ENCODE results near the gene HNRNPL. TPM values are rescaled to one million over a fixed set of nuclear protein-coding genes. Genes with fewer than 3 reads are reported as not detected.
"Not testable (repeated sequence)": the region's sequence is repeated elsewhere in the genome, so short reads cannot be mapped to it uniquely, and the experiment has no call there.

HNRNPL gene
- total RNA-seq, 2 experiments from 2014 or later = 777 to 829 TPM

- Mint-ChIP-seq H3K4me3 (no peak overlapping the region), H3K9me3 (no peaks in the 10 kb centered on the region), H3K36me3 (ENCODE audit: low read depth) (peaks cover 10% of the 10 kb centered on the region), H3K27me3 (ENCODE audit: low read depth) (no peaks in the 10 kb centered on the region), H3K4me1 (ENCODE audit: low read depth) (peaks cover 29% of the 10 kb centered on the region), H3K27ac (peak overlapping the region; percentile 73)
- no peak for DNase-seq
- intact Hi-C loops (cut with micrococcal nuclease) = no loop called here
- CTCF ChIA-PET = interaction anchor here (2.5 to 5.7 kb wide), 2 partner anchors 8 to 50 kb away, joined by 11 to 54 read pairs; partner anchors contain the start of genes MRPS12 and SARS2
Observed at GRCh38 chr19:38880076-38880881, 30.5 kb upstream of the HNRNPL start.

- Mint-ChIP-seq H3K4me1 (ENCODE audit: low read depth) (peaks cover 29% of the 10 kb centered on the region), H3K9me3 (no peaks in the 10 kb centered on the region), H3K27ac (peak overlapping the region; percentile 99), H3K36me3 (ENCODE audit: low read depth) (peaks cover 13% of the 10 kb centered on the region), H3K4me3 (no peak overlapping the region), H3K27me3 (ENCODE audit: low read depth) (no peaks in the 10 kb centered on the region)
- CTCF ChIA-PET = interaction anchor here (0.7 to 5.7 kb wide), 7 partner anchors 9 to 477 kb away, joined by 3 to 54 read pairs (median 5); partner anchors contain the start of genes ECH1, FAM98C, MRPS12 and SARS2
- intact Hi-C loops (cut with micrococcal nuclease) = no loop called here
- DNase-seq = no peak
Observed at GRCh38 chr19:38879400-38879751, 29.6 kb upstream of the HNRNPL start.

- Mint-ChIP-seq H3K27ac (peak overlapping the region; percentile 99), H3K4me3 (peak overlapping the region; percentile 98), H3K36me3 (ENCODE audit: low read depth) (peaks cover 13% of the 10 kb centered on the region), H3K4me1 (ENCODE audit: low read depth) (peaks cover 29% of the 10 kb centered on the region), H3K9me3 (no peaks in the 10 kb centered on the region), H3K27me3 (ENCODE audit: low read depth) (no peaks in the 10 kb centered on the region)
- CTCF ChIA-PET = interaction anchor here (0.6 to 5.7 kb wide), 12 partner anchors 8 to 476 kb away, joined by 3 to 54 read pairs (median 4); partner anchors contain the start of genes ECH1, FAM98C, MRPS12 and SARS2
- DNase-seq = no peak
- intact Hi-C loops (cut with micrococcal nuclease) = loop anchor here (1.0 kb wide), 2 partner anchors 21 to 52 kb away; partner anchors contain the start of genes MRPS12, NFKBIB, SARS2 and SIRT2
Observed at GRCh38 chr19:38878575-38879399, 29.0 kb upstream of the HNRNPL start.

- intact Hi-C loops (cut with micrococcal nuclease) = loop anchor here (1.0 kb wide), 2 partner anchors 21 to 52 kb away; partner anchors contain the start of genes MRPS12, NFKBIB, SARS2 and SIRT2
- CTCF ChIA-PET = interaction anchor here (0.6 to 5.7 kb wide), 8 partner anchors 8 to 449 kb away, joined by 3 to 54 read pairs (median 4); partner anchors contain the start of genes ECH1, MRPS12 and SARS2
- Mint-ChIP-seq H3K27me3 (ENCODE audit: low read depth) (no peaks in the 10 kb centered on the region), H3K4me3 (peak within 1 kb of the TSS; percentile 98), H3K4me1 (ENCODE audit: low read depth) (peaks cover 29% of the 10 kb centered on the region), H3K27ac (peak within 1 kb of the TSS; percentile 99), H3K9me3 (no peaks in the 10 kb centered on the region), H3K36me3 (ENCODE audit: low read depth) (peaks cover 17% of the 10 kb centered on the region)
- DNase-seq = peak; percentile 88
Observed at GRCh38 chr19:38877781-38878574, 28.2 kb upstream of the HNRNPL start, which contains the start of gene RINL. Gene RINL (minus strand): TSS chr19:38878275. CDS start chr19:38876742, 1,533 bp downstream.

- no peak for DNase-seq
- no peaks in the 10 kb centered on the region for H3K9me3 Mint-ChIP-seq
- CTCF ChIA-PET = interaction anchor here (1.3 to 5.7 kb wide), 2 partner anchors 9 to 13 kb away, joined by 3 to 54 read pairs; no protein-coding TSS in a partner anchor
- peak overlapping the region; percentile 63 for H3K4me3 Mint-ChIP-seq
- H3K27ac Mint-ChIP-seq = peak overlapping the region; percentile 76
- intact Hi-C loops (cut with micrococcal nuclease) = no loop called here
- H3K27me3 Mint-ChIP-seq (ENCODE audit: low read depth) = no peaks in the 10 kb centered on the region
- H3K4me1 Mint-ChIP-seq (ENCODE audit: low read depth) = peaks cover 29% of the 10 kb centered on the region
- peaks cover 31% of the 10 kb centered on the region for H3K36me3 Mint-ChIP-seq (ENCODE audit: low read depth)
Observed at GRCh38 chr19:38875656-38876395, 26.0 kb upstream of the HNRNPL start.

GRCh38 chr19:38873400-38873799 is 23.6 kb upstream of the HNRNPL start:
- Mint-ChIP-seq H3K4me1 (ENCODE audit: low read depth) (peaks cover 38% of the 10 kb centered on the region), H3K27ac (peak overlapping the region; percentile 68), H3K36me3 (ENCODE audit: low read depth) (peaks cover 50% of the 10 kb centered on the region)
- intact Hi-C loops (cut with micrococcal nuclease); H3K4me3 Mint-ChIP-seq; DNase-seq; H3K27me3 Mint-ChIP-seq (ENCODE audit: low read depth); H3K9me3 Mint-ChIP-seq: not testable (repeated sequence)
- CTCF ChIA-PET = interaction anchor here (0.9 to 1.8 kb wide), 2 partner anchors 13 to 15 kb away, joined by 3 to 4 read pairs; no protein-coding TSS in a partner anchor

- intact Hi-C loops (cut with micrococcal nuclease) = loop anchor here (2.0 kb wide), 1 partner anchor 40 kb away; the partner anchor contains the start of gene ECH1
- H3K27ac Mint-ChIP-seq = peak overlapping the region; percentile 78
- peaks cover 48% of the 10 kb centered on the region for H3K36me3 Mint-ChIP-seq (ENCODE audit: low read depth)
- DNase-seq = no peak
- CTCF ChIA-PET = interaction anchor here (1.1 to 2.0 kb wide), 5 partner anchors 8 to 101 kb away, joined by 3 to 7 read pairs (median 4); partner anchors contain the start of gene RINL
- H3K4me3 Mint-ChIP-seq = peak overlapping the region; percentile 89
- H3K4me1 Mint-ChIP-seq (ENCODE audit: low read depth) = peaks cover 34% of the 10 kb centered on the region
- H3K9me3 Mint-ChIP-seq = no peaks in the 10 kb centered on the region
- no peaks in the 10 kb centered on the region for H3K27me3 Mint-ChIP-seq (ENCODE audit: low read depth)
Observed at GRCh38 chr19:38870612-38871011, 20.8 kb upstream of the HNRNPL start.

GRCh38 chr19:38869836-38870607 is 20.2 kb upstream of the HNRNPL start:
- Mint-ChIP-seq H3K36me3 (ENCODE audit: low read depth) (peaks cover 52% of the 10 kb centered on the region), H3K27ac (peak overlapping the region; percentile 89), H3K4me1 (ENCODE audit: low read depth) (peaks cover 40% of the 10 kb centered on the region), H3K4me3 (peak overlapping the region; percentile 89), H3K9me3 (no peaks in the 10 kb centered on the region), H3K27me3 (ENCODE audit: low read depth) (no peaks in the 10 kb centered on the region)
- CTCF ChIA-PET = interaction anchor here (0.9 to 2.0 kb wide), 13 partner anchors 8 to 100 kb away, joined by 3 to 13 read pairs (median 5); partner anchors contain the start of gene RINL
- peak; percentile 92 for DNase-seq
- intact Hi-C loops (cut with micrococcal nuclease) = loop anchor here (1.0 to 2.0 kb wide), 2 partner anchors 20 to 39 kb away; partner anchors contain the start of gene ECH1

- intact Hi-C loops (cut with micrococcal nuclease) = loop anchor here (1.0 kb wide), 1 partner anchor 19 kb away; no protein-coding TSS in a partner anchor
- peaks cover 54% of the 10 kb centered on the region for H3K36me3 Mint-ChIP-seq (ENCODE audit: low read depth)
- no peaks in the 10 kb centered on the region for H3K9me3 Mint-ChIP-seq
- H3K27me3 Mint-ChIP-seq (ENCODE audit: low read depth) = no peaks in the 10 kb centered on the region
- H3K4me1 Mint-ChIP-seq (ENCODE audit: low read depth) = peaks cover 47% of the 10 kb centered on the region
- CTCF ChIA-PET = interaction anchor here (0.6 to 2.0 kb wide), 15 partner anchors 8 to 663 kb away, joined by 3 to 13 read pairs (median 4); partner anchors contain the start of genes EID2B, NFKBIB, RINL and SIRT2
- DNase-seq = peak; percentile 41
- peak overlapping the region; percentile 89 for H3K4me3 Mint-ChIP-seq
- H3K27ac Mint-ChIP-seq = peak overlapping the region; percentile 89
Observed at GRCh38 chr19:38869160-38869835, 19.5 kb upstream of the HNRNPL start.

Measured in activated naive CD4-positive, alpha-beta T cell treated with anti-CD3 and anti-CD28 coated beads for 36 hours (primary cell).